Hematopoietic multipotent progenitor cell treated with erythropoietin and hydrocortisone succinate and interleukin-3 and kit ligand, for 8 days (in vitro differentiated cells): ENCODE measurements around the gene DHX34.
"Not testable (repeated sequence)": the region's sequence is repeated elsewhere in the genome, so short reads cannot be mapped to it uniquely, and the experiment has no call there.

ENCODE experiments used
- DNase-seq: peaks from one replicate; pipeline ENCODE4 v3.0.0-alpha.2; 2015

DHX34 gene

DNA sequence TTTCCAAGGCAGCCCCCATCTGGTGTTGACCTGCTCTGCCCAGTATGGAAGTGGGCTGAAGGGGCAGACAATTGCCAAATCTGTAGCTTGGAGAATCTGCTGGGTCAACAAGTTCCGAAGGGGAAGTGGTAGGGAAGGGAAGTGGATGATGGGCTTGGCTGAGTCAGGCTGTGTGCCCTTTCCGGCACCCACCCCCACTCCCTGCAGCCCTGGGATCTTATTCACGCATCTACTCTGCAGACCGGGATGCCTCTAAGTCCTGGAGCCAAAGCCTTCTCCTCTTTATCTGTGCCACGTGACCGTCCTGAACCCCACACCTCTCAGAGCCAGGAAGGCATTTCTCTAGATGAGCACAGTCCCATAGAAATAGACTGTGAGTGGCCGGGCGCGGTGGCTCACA lies 24.6 kb upstream of the DHX34 start:
- no peak for DNase-seq

GRCh38 chr19:47330466-47330869 lies 18.6 kb upstream of the DHX34 start:
- no peak for DNase-seq

DNA sequence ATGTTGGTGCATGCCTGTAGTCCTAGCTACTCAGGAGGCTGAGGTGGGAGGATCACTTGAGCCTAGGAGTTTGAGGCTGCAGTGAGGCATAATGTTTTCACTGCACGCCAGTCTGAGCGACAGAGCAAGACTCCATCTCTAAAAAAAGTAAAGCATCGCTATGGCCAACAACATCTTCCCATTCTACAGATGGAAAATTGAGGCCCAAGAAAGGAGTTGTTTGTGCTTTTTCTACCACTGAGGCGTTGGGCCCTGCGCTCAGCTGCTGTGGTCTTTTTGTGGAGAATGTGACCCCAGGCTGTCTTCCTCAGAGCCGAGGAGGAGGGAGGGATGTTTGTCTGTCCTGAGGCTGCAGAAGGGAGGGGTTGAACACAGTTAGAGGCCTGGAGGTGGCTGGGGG lies 17.6 kb upstream of the DHX34 start:
- no peak for DNase-seq

DNA sequence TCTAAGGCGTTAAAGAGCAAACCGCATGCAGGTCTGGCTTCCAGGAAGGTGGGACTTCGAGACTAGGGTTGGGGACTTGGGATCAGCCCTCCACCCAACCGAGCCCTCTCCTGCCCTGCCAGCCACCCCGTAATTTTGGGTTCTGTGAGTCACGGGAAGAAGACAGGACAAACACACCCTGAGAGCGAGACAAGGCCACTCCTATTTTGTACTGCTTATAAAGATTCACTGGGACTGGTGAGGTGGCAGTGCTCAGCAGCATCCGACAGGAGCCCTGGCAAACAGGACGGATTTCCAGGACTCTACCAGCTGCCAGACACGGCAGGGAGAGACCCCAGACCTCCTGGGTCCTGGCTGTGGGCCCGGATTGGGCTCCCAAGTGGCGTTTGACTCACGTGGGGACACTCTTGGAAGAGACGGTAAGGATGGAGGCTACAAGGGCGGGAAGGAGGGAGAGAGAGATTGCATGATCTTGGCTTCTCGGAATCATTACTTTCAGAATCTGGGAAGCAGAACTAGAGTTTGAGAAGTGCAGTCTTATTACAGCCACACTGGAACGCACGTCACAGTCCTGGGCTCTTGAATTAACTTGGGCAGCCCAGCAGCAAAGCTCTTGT lies 17.1 kb upstream of the DHX34 start, which contains the start of gene C5AR2:
C5AR2 (plus strand) TSS at position 245 of the 617 bp plus-strand sequence. CDS start 8,625 bp downstream, outside the sequence.
- peak; percentile 27 for DNase-seq

- peak; percentile 88 for DNase-seq
Observed at GRCh38 chr19:47336765-47337718, 12.1 kb upstream of the DHX34 start.

DNA sequence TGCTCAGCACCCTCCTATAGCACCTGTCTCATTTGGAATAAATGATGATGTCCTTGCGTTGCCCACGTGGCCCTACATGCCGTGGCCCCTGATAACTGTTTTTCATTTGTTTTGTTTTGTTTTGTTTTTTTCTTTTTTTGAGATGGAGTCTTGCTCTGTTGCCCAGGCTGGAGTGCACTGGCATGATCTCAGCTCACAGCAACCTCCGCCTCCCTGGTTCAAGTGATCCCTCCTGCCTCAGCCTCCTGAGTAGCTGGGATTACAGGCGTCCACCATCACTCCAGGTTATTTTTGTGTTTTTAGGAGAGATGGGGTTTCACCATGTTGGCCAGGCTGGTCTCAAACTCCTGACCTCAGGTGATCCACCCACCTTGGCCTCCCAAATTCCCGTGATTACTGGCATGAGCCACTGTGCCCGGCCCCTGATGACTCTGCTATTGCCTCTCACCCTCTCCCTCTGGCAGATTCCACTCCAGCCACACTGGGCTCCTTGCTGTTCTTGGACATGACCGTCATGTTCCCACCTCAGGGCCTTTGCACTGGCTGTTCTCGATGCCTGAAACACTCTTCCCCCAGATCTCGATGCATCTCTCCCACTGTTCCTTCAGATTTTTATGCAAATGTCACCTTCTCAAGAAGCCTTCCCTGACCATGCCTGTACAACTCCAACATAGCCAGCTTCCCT lies 9.8 kb upstream of the DHX34 start:
- no peak for DNase-seq

DNA sequence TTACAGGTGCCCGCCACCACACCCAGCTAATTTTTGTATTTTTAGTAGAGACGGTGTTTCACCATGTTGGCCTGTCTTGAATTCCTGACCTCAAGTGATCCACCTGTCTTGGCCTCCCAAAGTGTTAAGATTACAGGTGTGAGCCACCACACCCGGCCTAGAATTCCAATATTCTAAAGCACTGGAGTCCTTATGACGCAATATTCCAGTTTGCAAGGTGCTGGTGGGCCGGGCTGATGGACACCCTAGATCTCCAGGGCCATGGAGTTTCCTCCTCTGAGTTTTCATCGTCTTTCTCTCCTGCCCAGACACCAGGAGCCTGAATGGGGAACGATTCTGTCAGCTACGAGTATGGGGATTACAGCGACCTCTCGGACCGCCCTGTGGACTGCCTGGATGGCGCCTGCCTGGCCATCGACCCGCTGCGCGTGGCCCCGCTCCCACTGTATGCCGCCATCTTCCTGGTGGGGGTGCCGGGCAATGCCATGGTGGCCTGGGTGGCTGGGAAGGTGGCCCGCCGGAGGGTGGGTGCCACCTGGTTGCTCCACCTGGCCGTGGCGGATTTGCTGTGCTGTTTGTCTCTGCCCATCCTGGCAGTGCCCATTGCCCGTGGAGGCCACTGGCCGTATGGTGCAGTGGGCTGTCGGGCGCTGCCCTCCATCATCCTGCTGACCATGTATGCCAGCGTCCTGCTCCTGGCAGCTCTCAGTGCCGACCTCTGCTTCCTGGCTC lies 8.5 kb upstream of the DHX34 start:
- no peak for DNase-seq

DNA sequence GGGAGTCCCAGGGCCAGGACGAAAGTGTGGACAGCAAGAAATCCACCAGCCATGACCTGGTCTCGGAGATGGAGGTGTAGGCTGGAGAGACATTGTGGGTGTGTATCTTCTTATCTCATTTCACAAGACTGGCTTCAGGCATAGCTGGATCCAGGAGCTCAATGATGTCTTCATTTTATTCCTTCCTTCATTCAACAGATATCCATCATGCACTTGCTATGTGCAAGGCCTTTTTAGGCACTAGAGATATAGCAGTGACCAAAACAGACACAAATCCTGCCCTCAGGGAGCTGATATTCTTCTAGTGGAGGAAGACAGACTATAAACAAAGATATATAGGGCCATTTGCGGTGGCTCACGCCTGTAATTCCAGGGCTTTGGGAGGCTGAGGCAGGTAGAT lies 7.4 kb upstream of the DHX34 start:
- peak; percentile 35 for DNase-seq

DNA sequence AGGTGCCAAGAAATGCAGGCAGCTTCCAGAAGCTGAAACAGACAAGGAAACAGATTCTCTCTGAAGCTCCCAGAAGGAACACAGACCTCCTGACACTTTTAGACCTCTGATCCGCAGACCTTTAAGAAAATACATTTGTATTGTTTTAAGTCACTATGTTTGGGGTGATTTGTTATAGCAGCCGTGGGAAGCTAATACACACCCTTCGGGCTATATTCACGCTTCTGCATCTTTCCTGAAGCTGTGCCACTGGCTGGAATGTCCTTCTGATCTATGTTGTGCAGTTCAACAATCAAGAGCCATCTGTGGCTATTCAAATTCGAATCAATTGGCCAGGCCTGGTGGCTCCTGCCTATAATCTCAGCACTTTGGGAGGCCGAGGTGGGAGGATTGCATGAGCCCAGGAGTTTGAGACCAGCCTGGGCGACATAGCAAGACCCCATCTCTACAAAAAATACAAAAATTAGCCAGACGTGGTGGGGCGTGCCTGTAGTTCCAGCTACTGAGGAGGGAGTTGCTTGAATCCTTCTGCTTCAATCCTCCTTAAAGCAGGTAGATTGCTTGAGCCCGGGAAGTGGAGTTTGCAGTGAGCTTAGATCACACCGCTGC lies 5.8 kb upstream of the DHX34 start:
- DNase-seq = no peak

DNA sequence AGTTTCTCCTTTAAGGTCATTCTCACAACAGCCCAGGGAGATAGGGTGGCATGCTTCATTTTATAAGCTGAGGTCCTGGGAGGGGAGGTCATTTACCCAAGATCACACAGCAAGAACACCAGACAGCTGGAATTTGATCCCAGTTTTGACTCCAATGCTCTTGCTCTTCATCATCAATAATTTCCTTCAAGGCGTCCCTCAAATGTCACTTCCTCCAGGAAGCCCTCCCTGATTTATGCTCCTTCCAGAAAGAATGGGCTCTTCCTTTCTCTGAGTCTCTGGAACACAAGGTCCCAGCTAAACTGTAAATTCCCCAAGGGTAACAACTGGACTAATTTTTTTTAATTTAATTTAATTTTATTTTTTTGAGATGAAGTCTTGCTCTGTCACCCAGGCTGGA lies 4.7 kb upstream of the DHX34 start:
- DNase-seq = no peak

DNA sequence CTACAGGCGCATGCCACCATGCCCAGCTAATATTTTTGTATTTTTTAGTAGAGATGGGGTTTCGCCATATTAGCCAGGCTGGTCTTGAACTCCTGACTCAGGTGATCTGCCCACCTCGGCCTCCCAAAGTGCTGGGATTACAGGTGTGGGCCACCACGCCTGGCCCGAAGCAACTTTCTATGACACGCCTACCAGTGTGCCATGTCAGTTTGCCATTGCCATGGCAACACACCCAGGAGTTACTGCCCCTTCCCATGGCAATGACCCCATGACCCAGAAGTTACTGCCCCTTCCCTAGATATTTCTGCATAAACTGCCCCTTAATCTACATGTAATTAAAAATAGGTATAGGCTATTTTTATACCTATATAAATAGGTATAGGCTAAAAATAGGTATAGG lies 3.1 kb upstream of the DHX34 start:
- not testable (repeated sequence) for DNase-seq

DNA sequence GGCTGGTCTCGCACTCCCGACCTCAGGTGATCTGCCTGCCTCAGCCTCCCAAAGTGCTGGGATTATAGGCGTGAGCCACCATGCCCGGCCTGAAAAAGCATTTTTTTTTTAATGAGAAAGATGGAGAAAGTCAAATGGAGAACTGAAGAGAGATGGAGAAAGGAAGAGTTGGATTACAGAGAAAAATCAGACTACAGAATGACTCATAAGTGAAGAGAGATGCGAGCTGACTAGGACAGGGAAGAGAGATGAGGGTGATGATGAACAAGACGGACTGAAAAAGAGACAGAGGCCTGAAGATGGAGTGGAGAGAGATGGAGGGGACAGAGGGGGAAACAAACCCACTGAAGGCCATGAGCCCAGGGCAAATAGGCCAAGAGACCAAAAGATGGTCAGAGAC lies 1.5 kb downstream of the DHX34 start:
- no peak for DNase-seq

DNA sequence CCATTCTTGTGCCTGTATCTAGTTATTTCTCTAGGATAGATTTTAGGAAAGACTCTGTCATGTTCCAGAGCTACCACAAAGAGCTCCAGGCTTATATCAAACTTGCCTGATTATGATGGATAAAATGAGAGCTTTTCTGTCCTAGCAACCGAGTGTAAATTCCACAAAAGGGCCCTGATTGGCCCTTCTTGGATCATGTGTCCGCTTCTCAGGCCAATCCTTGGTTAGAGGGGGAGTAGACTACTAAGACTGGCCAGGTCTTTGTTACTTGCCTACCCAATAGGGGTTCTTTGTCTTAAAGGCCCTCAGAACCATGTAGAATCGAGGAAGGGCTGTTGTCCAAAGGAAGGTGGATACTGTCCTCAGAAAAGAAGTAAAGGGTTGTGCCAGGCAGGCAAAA lies 2.4 kb downstream of the DHX34 start:
- DNase-seq = peak; percentile 83

- peak; percentile 42 for DNase-seq
Observed at GRCh38 chr19:47352095-47352494, 3.0 kb downstream of the DHX34 start.

DNA sequence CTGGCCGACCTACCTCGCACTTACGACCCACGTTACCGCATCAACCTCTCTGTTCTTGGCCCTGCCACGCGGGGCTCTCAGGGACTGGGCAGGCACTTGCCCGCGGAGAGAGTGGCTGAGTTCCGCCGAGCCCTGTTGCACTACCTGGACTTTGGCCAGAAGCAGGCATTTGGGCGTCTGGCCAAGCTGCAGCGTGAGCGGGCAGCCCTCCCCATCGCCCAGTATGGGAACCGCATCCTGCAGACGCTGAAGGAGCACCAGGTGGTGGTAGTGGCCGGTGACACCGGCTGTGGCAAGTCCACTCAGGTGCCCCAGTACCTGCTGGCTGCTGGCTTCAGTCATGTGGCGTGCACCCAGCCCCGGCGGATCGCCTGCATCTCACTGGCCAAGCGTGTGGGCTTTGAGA lies 4.2 kb downstream of the DHX34 start:
- no peak for DNase-seq

- no peak for DNase-seq
Observed at GRCh38 chr19:47356900-47357299, 7.8 kb downstream of the DHX34 start.

GRCh38 chr19:47357788-47358680 lies 8.9 kb downstream of the DHX34 start:
- peak; percentile 32 for DNase-seq

- no peak for DNase-seq
Observed at GRCh38 chr19:47358936-47359335, 9.8 kb downstream of the DHX34 start.

DNA sequence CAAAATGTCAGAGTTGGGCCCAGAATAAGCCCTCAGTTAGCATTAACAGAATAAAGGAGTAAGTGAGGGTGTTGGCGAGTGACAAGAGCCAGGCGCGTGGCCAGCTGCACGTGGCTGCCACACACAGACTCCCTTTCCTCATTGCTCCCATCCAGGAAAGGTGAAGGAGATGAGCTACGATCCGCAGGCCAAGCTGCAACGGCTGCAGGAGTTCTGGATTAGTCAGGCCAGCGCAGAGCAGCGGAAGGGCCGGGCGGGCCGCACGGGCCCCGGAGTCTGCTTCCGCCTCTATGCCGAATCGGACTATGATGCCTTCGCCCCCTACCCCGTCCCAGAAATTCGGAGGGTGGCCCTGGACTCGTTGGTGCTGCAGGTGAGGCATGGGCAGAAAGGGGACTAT lies 13.2 kb downstream of the DHX34 start:
- DNase-seq = no peak

DNA sequence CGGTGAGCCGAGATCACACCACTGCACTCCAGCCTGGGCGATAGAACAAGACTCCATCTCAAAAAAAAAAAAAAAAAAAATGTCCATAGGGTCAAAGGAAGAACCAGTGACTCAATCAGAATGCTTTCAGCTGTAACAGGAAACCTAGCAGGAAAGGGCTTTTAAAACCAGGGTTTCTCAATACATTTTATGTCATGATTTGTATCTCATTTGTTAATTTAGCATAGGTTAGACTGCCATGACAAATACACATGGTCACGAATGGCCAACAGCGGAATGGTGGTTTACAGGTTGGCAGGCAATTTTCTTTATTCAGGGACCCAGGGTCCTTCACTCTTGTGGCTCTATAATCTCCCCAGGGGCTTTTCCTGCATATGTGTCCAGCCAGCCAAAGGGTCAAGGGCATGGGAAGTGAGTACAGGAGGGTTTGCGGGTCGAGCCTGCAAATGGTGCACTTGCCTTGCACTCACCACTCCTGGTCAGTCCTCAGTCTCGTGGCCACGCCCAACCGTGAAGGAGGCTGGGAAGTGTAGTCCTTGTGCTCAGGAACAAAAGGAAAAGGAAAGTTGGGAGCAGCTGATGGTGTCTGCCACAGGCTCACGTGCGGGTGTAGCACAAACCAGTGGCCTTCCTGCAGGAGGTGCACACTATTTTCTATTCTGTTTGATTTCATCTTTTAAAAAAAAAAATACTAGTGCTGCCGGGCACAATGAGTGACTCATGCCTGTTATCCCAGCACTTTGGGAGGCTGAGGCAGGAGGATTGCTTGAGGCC lies 14.8 kb downstream of the DHX34 start:
- DNase-seq = no peak

- DNase-seq = not testable (repeated sequence)
Observed at GRCh38 chr19:47365455-47365854, 16.3 kb downstream of the DHX34 start.
